GM19238 (cell line): Measurements from ENCODE around the gene TNF.

Experiments used
- DNase-seq: peaks from one replicate; pipeline ENCODE4 v3.0.0; 2011; ENCODE audit warnings: low spot score; ENCODE audit not compliant: insufficient read length

Gene TNF

GRCh38 chr6:31626952-31627351, 51.6 kb downstream of the TNF start:
- DNase-seq, result no peak

GRCh38 chr6:31627690-31628287, 52.4 kb downstream of the TNF start:
- DNase-seq, result no peak
